HG02884 (cell line): ENCODE measurements around the gene TBX21.

Experiments used
- ATAC-seq: cut with Tn5 transposase; IDR thresholded peaks from one replicate; pipeline ENCODE4 v1.9.1; 2021; ENCODE audit warnings: mild to moderate bottlenecking, moderate library complexity; ENCODE audit not compliant: unreplicated experiment

The TBX21 gene, protein sequence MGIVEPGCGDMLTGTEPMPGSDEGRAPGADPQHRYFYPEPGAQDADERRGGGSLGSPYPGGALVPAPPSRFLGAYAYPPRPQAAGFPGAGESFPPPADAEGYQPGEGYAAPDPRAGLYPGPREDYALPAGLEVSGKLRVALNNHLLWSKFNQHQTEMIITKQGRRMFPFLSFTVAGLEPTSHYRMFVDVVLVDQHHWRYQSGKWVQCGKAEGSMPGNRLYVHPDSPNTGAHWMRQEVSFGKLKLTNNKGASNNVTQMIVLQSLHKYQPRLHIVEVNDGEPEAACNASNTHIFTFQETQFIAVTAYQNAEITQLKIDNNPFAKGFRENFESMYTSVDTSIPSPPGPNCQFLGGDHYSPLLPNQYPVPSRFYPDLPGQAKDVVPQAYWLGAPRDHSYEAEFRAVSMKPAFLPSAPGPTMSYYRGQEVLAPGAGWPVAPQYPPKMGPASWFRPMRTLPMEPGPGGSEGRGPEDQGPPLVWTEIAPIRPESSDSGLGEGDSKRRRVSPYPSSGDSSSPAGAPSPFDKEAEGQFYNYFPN

DNA sequence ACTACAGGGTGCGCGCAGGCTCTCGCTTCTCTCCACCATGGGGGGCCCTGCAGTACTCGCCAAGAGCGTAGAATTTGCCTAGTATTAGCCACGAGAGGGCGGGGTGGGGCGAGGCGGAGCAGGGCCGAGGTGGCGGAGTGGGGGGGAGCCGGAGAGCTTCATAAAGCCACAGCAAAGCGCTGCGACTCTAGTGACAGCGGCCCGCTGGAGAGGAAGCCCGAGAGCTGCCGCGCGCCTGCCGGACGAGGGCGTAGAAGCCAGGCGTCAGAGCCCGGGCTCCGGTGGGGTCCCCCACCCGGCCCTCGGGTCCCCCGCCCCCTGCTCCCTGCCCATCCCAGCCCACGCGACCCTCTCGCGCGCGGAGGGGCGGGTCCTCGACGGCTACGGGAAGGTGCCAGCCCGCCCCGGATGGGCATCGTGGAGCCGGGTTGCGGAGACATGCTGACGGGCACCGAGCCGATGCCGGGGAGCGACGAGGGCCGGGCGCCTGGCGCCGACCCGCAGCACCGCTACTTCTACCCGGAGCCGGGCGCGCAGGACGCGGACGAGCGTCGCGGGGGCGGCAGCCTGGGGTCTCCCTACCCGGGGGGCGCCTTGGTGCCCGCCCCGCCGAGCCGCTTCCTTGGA is at the start of gene TBX21:
TBX21 (plus strand) TSS at position 190 of the 627 bp plus-strand sequence; CDS start at position 409, 219 bp downstream.
- ATAC-seq = peak; percentile 47

DNA sequence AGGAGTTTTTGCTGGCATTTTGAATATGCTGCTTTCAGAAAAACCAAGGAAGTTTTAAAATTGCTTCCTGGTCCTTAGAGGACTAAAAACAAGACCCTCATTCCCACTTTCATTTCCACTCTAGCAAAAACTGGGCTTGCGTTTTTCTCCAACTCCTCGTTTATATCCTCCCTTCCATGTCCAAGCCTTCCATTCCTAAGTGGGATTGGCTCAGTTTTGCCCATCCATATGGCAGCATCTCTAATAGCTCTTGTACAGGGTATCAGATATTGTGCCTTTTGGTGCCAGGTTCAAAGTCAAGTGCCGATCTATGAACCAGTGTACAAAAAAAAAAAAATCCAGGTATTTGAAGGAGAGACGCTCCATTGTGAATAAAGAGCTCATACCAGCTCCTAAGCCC is 49.0 kb upstream of the TBX21 start:
- no peak for ATAC-seq

DNA sequence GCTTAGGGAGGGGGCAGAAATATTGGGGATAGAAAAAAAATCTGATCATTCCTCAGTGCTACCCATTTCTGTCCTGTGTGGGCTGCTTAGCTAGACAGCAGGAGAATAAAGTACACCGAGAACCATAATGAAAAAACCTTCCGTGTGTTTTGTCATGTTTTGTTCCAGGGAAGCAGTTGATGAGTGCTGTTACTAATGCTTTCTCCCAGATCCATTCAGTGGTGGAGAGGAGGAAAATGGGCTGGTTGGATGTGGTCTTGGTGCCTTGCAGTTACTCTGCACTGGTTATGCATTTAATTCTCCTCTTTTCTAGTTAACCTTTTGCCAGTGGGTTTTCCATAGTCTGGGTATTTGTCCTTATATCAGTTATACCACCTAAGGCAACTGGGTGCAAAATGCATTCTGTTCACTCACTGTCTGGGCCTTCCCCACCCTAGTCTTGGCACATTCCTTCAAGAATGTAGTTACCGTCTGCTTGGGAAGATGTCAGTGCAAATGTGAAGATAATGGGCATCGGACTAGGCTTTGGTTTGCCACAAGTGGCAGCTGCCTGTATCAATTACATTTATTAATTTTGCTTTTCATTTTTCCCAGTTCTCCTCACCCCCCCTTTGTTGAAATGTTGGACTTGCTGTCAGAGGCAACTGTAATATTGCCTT is 48.4 kb upstream of the TBX21 start:
- ATAC-seq = no peak

DNA sequence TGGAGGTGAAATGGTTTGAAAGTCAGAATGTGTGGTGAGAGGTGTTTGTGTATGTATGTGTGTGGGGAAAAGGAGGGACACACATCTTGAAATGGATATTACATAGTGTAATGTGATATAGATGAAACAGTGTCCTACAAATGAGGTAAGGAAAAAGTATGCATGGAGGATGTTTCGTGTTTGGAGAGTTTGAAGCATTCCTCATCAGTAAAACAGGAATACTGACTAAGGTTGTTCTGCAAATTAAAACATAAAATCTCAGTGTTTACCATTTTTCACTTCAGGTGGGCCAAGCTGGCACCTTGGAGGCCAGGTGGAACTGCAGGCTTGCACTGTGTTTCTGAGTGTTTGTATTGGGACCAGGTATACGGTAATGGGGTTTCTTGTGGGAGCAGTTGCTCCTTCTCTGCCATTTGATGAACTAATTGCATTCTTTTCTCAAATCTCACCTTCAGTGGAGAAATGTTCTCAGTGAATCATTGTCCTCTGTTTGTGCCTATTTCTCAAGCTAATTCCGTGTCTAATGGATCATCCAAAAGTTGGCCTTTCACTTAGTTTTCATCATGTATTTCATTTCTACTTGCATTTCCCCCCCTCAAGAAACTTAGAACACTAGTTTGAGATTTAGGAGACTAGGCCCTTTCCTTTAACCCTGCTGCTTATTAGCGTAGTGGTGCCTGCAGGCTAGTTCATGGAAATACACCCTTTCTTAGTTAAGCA is 47.3 kb upstream of the TBX21 start:
- ATAC-seq = no peak

DNA sequence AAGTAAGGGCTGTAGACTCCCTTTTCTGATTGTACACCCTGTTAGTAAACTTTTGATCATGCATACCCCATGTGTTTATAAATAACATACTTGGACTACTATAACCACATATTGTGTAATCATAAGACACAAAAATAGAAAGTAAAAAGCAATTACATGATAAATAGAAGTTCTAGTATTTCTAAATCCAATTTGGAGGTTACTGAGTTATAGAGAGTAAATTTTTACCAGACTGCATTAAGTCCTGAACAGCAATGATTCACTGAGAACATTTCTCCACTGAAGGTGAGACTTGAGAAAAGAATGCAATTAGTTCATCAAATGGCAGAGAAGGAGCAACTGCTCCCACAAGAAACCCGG is 46.8 kb upstream of the TBX21 start:
- no peak for ATAC-seq

DNA sequence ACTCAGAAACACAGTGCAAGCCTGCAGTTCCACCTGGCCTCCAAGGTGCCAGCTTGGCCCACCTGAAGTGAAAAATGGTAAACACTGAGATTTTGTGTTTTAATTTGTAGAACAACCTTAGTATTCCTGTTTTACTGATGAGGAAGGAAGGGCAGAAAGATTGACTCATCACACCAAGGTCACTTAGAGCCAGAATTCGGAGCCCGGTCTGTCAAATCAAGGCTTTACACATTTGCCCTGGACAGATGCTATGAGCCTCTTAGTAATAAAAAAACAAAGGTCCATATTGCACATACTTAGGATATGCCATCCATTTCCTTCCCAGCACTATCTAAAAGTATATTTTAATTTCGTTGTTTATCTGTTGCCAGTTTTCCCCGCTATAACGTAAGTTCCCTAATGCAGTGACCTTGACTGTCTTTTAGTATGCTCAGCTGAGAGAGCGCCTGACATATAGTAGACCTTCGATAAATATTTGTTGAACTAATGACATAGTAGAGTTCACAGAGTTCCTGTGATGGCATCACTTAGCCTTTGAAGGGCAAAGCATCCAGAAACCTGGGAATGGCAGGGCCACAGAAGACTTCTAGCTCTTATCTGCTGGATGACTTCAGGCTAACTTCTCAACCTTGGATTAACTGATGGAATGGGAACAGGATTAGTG is 46.2 kb upstream of the TBX21 start:
- no peak for ATAC-seq

DNA sequence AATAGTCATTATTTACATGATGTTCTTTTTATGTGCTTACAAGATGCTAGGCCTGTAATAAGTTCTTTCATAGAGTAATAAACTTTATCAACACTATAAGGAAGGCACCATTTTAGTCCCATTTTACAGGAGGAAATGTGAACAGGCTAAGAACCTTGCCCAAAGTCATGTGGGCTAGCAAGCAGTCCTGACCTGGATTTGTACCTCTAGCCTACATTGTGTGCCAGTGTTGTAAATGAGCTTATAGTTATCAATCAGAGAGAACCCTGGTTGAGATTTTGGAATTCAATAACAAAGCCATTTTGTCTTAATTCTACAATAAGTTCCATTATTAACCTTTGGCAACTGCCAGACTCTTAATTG is 45.7 kb upstream of the TBX21 start:
- ATAC-seq = no peak

DNA sequence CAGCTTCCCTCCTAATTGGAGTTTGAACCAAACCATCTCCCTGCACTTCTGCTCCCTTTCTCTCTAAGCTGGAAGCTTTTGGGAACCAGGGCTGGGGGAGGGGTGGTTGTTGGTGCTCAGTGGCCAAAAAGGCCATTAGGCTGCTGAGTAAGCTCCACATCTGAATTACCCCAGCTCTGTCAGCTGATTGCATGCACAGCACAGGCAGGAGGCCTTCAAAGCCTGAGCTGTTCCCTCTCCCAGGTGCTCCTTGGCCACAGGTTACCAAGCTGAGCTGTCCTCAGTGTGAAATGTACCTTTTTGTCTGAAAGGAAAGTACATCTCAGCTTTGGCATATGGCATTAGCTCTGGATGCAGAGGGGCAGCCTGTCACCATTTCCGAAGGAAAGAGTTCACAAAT is 45.3 kb upstream of the TBX21 start:
- ATAC-seq = no peak

DNA sequence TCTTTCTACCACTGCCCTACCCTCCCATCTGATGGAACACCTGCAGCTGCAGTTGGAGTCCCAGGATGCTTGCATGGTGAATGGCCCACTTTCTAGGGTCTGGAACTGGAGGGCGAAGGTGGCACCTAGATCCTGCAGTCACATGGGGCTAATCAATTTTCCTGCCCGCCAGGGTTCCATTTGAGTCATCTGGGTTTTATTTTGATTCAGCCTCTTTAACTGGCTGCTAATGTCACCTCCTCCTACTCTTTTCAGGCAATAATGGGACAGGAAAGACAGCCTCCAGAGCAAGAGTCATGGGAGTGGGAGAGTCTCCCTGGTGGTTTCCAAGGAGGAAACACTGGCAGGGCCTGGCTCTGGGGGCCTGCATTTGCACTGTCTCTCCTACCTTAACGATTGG is 42.9 kb upstream of the TBX21 start:
- no peak for ATAC-seq

DNA sequence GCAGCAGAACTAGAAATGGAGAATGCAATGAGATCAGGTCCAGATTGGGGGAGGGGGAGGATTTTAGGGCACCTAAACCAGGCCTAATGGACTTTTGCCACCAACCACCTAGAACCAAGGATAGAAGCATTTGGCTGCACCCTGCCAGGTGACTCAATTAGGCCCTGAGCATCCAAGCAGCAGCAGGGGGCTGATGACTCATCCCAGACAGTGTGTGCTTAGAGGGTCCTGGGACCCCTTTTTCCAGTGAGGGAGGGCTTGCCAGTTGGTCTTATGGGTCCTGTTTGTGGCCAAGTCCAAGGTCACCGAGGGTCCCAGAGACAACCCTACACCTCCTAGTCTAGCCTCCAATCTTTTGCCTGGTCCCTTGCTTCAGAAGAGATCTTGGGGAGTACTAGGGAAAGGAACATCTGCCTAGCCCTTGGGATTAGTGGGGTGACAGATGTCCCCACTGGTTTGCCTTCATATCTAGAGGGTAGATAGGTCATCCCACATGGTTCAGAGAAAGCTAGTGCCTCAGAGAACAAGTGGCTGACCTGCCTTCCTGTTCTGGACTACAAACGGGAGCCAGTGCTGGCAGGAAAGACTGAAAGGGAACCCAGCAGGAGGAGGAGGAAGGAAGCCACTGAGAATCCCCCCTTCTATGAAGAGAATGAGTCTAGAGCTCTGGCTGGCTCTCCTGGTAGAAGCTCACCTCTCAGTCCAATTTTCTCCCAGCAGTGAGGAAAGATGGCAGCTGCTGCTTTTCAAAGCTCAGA is 40.7 kb upstream of the TBX21 start:
- ATAC-seq = no peak

DNA sequence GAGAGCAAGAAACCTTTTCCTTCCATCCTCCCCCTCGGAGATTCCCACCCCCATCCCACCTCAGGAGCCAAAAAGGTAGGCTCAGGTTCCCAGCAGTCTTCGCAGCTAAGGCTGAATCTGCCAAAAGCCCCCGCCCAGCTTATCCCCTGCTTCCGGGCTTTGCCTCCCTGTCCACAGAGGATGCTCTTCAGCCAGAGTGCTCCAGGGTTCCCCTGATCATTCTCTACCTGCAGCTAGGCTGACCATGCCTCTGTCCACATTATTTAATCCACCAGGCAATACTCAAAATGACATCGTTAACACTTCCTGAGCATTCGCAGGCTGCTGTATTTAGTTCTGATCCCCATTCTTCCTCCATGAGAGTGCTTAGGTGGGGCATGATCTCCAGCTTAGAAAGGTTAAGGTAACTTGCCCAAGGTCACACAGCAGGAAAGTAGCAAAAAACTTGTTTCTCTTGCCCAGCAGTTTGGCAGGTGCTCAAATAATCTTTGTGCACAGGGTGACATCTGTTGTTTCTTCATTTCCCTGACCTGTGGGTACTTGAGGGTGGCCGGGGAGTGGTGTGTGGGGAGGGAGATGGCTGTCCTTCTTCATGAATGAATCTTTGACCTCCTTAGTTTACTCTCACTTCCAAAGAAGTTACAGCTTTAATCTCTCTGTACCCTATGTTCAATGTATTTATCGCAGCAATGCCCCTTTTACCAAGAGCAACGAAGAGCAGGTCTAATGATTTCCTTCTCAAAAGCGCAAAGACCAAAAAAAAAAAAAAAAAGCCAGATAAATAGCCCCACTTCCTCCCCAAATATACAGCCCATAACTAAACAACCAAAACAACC is 39.9 kb upstream of the TBX21 start:
- no peak for ATAC-seq

DNA sequence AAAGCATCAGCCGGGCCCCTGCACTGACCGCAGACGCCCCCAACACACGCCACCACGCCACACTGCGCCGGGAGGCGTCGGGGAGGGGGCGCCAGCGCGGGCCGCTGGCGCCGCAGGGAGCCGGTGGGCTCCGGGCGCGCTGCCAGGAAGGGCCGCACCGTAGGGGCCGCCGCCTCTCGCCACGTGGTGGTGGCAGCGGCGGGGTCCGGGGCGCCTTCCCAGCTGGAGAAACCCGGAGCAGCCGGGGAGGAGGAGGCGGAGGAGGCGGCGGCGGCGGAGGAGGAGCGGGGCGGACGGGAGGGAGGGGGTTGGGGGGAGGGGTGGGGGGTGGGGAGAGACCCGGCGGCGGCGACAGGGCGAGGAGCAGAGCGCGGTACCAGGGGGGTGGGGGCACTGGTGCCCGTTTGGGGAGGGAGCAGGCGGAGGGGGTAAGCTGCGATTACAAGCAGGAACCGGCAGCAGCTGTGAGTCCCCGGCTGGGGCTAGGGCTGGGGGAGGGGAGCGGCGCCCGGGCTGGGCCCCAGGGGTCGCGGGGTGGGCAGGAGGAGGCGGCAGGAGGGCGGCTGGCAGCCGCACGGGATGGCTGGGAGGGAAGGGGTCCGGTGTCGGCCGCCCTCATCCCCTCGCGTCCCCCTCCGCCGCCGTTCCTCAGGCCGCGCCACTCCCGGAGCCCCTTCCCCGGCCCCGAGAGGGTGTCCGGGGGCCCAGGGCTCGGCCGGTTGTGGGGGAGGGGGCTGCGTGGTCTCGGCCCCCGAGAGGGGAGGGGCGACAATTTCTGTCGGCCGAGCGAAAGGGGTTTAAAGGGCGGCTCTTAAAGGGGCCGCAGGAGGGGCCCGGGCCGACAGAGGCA is 39.1 kb upstream of the TBX21 start, which contains the start of gene TBKBP1:
TBKBP1 (plus strand) TSS at position 431 of the 850 bp plus-strand sequence. CDS start 1,952 bp downstream, outside the sequence.
- ATAC-seq = no peak

DNA sequence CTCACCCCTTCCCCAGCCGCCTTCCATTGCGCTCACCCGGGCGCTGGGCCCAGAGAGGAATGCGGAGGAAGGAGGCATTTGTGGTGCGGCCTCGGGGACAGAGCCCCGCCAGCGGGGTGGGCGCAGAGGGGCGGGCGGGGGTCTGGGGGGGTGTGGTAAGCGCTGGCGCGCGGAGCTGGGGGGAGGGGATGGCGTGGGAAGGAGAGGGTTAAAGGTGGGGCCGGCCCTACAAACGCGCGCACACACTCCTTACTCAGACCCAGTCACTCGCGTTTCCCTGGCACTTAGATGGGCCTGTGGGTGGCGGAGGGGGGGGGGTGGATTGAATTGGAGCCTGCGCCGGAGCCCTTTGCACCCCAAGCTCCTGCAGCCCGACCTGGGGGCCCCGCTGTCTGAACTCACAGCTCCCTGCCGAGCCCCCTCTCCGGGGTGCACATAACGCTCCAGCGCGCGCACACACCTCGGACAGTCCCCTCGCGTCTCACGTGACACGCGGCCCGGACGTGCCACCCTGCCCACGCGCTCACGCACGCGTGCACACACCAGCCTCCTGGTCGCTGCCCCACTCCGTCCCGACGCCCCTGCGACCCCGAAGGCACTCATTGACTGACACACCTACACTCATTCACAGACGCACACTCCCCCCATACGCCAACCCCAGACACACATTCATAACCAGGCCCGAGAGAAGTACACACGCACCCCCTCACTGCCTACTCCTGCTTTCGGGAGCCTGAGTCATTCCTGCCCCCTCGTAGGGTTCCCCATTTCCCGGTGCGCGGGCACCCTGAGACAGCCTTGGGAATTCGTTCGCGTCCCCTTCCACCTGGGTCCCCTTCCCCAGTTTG is 38.2 kb upstream of the TBX21 start:
- ATAC-seq = no peak

DNA sequence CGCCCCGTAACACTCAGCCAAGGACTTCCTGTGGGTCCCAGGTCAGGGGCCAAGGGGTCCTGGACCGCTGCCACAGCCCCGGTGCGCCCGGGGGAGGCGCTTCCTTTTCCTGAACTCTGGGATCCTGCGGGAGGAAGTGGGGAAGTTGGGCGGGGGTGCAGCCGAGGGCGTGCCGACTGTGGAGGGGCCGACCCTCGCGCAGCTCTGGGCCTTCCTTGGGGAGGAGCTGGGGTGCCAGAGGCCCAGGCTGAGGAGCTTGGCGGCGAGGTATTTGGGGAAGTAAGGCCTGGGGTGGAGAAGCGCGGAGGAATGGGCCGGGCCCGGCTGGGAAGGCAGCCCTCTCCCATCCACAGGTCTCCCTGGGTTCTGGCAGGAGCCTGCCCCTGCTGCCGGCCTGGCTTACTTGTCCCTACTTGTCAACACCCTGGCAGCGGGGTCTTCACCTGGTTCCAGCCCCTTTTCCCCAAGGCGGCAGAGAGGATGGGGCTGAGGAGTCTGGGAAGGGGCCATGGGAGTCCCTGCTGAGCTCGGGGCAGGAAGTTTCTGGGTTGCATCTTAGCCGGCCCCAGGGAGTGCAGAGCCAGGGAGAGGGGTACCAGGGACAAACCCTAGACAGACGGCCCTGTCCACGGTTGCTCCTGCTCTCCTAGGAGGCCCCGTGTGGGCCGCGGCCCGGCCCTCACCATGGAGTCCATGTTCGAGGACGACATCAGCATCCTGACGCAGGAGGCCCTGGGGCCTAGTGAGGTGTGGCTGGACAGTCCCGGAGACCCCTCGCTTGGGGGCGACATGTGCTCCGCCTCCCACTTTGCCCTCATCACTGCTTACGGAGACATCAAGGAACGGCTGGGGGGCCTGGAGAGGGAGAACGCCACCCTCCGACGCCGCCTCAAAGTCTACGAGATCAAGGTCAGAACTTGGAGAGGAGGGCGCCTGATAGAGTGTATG is 37.3 kb upstream of the TBX21 start:
- no peak for ATAC-seq

DNA sequence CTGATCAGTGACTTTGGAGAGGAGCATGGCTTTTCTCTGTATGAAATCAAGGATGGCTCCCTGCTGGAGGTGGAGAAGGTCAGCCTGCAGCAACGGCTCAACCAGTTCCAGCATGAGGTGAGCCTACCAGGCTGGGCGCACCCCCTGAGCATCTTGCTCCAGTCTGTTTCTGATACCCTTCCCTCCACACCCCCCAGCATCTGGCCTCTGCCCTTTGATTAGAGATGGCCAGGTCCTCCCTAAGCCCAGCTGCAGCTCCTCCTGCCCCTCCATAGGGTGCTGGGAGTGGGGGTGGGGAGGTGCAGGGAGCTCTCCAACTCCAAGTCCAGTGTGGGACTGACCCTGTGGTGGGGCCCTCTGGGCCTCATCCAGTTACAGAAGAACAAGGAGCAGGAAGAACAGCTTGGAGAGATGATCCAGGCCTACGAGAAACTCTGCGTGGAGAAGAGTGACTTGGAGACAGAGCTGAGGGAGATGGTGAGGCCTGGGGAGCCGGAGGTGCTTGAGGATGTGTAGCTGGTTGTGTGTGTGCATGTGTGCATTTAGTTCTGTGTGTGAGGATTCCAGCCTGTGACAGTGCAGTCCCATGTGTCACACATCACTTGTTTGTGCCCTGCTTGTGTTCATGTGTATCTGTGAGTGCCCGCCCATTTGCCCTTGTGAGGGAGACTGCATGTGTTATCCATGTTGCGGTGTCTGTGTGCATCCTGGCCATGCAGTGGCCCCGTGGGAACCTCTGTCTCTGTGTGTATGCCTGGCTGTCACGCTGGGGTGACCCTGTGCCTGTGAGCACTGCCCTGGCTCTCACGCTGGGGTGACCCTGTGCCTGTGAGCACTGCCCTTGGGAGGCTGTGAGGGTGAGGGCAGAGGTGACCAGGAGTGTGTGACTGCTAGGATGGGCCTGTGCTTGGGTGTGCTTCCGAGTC is 36.1 kb upstream of the TBX21 start:
- no peak for ATAC-seq
